Brain microvascular endothelial cell (primary cell): ENCODE results near the gene KCNMB1.

Experiments used
- DNase-seq: peaks from one replicate; pipeline ENCODE4 v3.0.0-alpha.2; 2020
- H3K27ac ChIP-seq: fragments of 250-450 bp; sonication (Bioruptor Pico); 2 replicates; pipeline ENCODE4 v1.5.1; 2020; ENCODE audit warnings: mild to moderate bottlenecking, moderate library complexity
- H3K27me3 ChIP-seq: fragments of 250-450 bp; sonication (Bioruptor Pico); replicated peaks from 2 replicates; pipeline ENCODE4 v1.5.1; 2020; ENCODE audit warnings: mild to moderate bottlenecking
- H3K36me3 ChIP-seq: fragments of 250-450 bp; sonication (Bioruptor Pico); replicated peaks from 2 replicates; pipeline ENCODE4 v1.5.1; 2020; ENCODE audit warnings: mild to moderate bottlenecking
- H3K4me3 ChIP-seq: 2 replicates; pipeline ENCODE4 v1.5.1; 2011; ENCODE audit warnings: low read depth, mild to moderate bottlenecking, control low read depth, low read length, moderate library complexity
- CTCF ChIP-seq: IDR thresholded peaks from 2 replicates; pipeline ENCODE4 v1.5.1; 2011; ENCODE audit warnings: low read depth, mild to moderate bottlenecking, moderate library complexity, low read length, control low read depth, inconsistent platforms; ENCODE audit errors: missing control alignments
- in situ Hi-C: cut with HindIII; loops from 2 replicates; pipeline ENCODE4 v1.10.0; 2017; ENCODE audit warnings: low sequenced_read_pairs, low pct_ligation_motif_present

KCNMB1 gene

GRCh38 chr5:170345971-170346370 lies 43.2 kb downstream of the KCNMB1 start:
- DNase-seq, result no peak
- Histone ChIP-seq H3K27ac (no peak overlapping the region), H3K36me3 (no peaks in the 10 kb centered on the region), H3K4me3 (no peak overlapping the region), H3K27me3 (peaks cover 10% of the 10 kb centered on the region)
- in situ Hi-C loops, result no loop called here
- no peak for TF ChIP-seq CTCF

- in situ Hi-C loops, result no loop called here
- no peak for TF ChIP-seq CTCF
- H3K4me3 ChIP-seq, result no peak overlapping the region
- H3K36me3 ChIP-seq, result no peaks in the 10 kb centered on the region
- peaks cover 3% of the 10 kb centered on the region for H3K27me3 ChIP-seq
- H3K27ac ChIP-seq, result no peak overlapping the region
- no peak for DNase-seq
Measured at GRCh38 chr5:170343177-170343576, 46.0 kb downstream of the KCNMB1 start.

- Histone ChIP-seq H3K36me3 (no peaks in the 10 kb centered on the region), H3K27ac (no peak overlapping the region), H3K27me3 (no peaks in the 10 kb centered on the region), H3K4me3 (no peak overlapping the region)
- no peak for DNase-seq
- no peak for TF ChIP-seq CTCF
- in situ Hi-C loops, result no loop called here
Measured at GRCh38 chr5:170342153-170342725, 46.9 kb downstream of the KCNMB1 start.

- in situ Hi-C loops, result no loop called here
- Histone ChIP-seq H3K27me3 (no peaks in the 10 kb centered on the region), H3K36me3 (no peaks in the 10 kb centered on the region), H3K27ac (no peak overlapping the region), H3K4me3 (no peak overlapping the region)
- TF ChIP-seq CTCF, result no peak
- no peak for DNase-seq
Measured at GRCh38 chr5:170341545-170341944, 47.6 kb downstream of the KCNMB1 start.

- DNase-seq, result no peak
- Histone ChIP-seq H3K36me3 (no peaks in the 10 kb centered on the region), H3K27ac (no peak overlapping the region), H3K27me3 (no peaks in the 10 kb centered on the region), H3K4me3 (no peak overlapping the region)
- in situ Hi-C loops, result no loop called here
- TF ChIP-seq CTCF, result no peak
Measured at GRCh38 chr5:170339780-170340167, 49.4 kb downstream of the KCNMB1 start.
